Measurements from ENCODE around the gene ABAT.

Gene ABAT

DNA sequence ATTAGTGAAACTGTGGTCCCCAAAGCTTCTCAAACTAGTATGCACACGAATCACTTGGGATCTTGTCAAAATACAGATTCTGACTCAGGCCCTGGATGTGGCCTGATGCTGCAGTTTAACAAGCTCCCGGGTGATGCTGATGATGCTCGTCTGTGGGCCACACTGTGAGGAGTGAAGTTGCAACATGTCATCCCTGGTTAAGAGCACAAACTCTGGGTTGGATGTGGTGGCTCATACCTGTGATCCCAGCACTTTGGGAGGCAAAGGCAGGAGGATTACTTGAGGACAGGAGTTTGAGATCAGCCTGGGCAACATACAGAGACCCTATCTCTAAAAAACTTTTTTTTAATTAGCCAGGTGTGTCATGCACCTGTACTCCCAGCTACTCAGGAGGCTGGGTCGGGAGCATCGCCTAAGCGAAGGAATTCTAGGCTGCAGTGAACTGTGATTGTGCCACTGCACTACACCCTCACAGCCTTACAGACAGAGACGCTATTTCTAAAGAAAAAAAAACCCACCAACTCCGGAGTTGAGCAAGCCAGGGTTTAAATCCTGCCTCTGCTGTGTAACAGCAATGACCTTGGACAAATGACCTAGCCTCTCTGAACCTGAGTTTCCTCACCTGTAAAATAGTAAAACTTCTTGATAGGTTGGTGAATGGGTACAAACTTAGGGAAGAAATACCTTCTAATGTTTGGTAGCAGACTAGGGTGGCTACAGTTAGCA is 24.4 kb upstream of the ABAT start:
- no peak; the same call in 2 of the 3 replicates for ATAC-seq
- TF ChIP-seq GLIS3 (CRISPR knock-in tag; IDR thresholded peaks at IDR 0.05) (no peak), CSDC2 (CRISPR knock-in tag; IDR thresholded peaks at IDR 0.05) (no peak), PPARA (CRISPR knock-in tag; IDR thresholded peaks at IDR 0.05; ENCODE audit: borderline replicate concordance) (no peak), TOX (CRISPR knock-in tag; IDR thresholded peaks at IDR 0.05; ENCODE audit: borderline replicate concordance) (no peak), ISL1 (CRISPR knock-in tag; IDR thresholded peaks at IDR 0.05) (no peak), TCF4 (CRISPR knock-in tag; IDR thresholded peaks at IDR 0.05; ENCODE audit: borderline replicate concordance) (no peak), ZNF70 (CRISPR knock-in tag; IDR thresholded peaks at IDR 0.05) (no peak), ZFP30 (CRISPR knock-in tag; IDR thresholded peaks at IDR 0.05) (no peak), RARB (CRISPR knock-in tag; IDR thresholded peaks at IDR 0.05) (no peak)
- TF ChIP-seq, protein P1, sequence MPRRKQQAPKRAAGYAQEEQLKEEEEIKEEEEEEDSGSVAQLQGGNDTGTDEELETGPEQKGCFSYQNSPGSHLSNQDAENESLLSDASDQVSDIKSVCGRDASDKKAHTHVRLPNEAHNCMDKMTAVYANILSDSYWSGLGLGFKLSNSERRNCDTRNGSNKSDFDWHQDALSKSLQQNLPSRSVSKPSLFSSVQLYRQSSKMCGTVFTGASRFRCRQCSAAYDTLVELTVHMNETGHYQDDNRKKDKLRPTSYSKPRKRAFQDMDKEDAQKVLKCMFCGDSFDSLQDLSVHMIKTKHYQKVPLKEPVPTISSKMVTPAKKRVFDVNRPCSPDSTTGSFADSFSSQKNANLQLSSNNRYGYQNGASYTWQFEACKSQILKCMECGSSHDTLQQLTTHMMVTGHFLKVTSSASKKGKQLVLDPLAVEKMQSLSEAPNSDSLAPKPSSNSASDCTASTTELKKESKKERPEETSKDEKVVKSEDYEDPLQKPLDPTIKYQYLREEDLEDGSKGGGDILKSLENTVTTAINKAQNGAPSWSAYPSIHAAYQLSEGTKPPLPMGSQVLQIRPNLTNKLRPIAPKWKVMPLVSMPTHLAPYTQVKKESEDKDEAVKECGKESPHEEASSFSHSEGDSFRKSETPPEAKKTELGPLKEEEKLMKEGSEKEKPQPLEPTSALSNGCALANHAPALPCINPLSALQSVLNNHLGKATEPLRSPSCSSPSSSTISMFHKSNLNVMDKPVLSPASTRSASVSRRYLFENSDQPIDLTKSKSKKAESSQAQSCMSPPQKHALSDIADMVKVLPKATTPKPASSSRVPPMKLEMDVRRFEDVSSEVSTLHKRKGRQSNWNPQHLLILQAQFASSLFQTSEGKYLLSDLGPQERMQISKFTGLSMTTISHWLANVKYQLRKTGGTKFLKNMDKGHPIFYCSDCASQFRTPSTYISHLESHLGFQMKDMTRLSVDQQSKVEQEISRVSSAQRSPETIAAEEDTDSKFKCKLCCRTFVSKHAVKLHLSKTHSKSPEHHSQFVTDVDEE (CRISPR knock-in tag; IDR thresholded peaks at IDR 0.05), result no peak
- TF ChIP-seq, protein P2, sequence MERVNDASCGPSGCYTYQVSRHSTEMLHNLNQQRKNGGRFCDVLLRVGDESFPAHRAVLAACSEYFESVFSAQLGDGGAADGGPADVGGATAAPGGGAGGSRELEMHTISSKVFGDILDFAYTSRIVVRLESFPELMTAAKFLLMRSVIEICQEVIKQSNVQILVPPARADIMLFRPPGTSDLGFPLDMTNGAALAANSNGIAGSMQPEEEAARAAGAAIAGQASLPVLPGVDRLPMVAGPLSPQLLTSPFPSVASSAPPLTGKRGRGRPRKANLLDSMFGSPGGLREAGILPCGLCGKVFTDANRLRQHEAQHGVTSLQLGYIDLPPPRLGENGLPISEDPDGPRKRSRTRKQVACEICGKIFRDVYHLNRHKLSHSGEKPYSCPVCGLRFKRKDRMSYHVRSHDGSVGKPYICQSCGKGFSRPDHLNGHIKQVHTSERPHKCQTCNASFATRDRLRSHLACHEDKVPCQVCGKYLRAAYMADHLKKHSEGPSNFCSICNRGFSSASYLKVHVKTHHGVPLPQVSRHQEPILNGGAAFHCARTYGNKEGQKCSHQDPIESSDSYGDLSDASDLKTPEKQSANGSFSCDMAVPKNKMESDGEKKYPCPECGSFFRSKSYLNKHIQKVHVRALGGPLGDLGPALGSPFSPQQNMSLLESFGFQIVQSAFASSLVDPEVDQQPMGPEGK (CRISPR knock-in tag; IDR thresholded peaks at IDR 0.05; ENCODE audit: borderline replicate concordance), result no peak
- TF ChIP-seq, protein P3, sequence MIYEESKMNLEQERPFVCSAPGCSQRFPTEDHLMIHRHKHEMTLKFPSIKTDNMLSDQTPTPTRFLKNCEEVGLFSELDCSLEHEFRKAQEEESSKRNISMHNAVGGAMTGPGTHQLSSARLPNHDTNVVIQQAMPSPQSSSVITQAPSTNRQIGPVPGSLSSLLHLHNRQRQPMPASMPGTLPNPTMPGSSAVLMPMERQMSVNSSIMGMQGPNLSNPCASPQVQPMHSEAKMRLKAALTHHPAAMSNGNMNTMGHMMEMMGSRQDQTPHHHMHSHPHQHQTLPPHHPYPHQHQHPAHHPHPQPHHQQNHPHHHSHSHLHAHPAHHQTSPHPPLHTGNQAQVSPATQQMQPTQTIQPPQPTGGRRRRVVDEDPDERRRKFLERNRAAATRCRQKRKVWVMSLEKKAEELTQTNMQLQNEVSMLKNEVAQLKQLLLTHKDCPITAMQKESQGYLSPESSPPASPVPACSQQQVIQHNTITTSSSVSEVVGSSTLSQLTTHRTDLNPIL (CRISPR knock-in tag; IDR thresholded peaks at IDR 0.05; ENCODE audit: low read depth), result no peak

DNA sequence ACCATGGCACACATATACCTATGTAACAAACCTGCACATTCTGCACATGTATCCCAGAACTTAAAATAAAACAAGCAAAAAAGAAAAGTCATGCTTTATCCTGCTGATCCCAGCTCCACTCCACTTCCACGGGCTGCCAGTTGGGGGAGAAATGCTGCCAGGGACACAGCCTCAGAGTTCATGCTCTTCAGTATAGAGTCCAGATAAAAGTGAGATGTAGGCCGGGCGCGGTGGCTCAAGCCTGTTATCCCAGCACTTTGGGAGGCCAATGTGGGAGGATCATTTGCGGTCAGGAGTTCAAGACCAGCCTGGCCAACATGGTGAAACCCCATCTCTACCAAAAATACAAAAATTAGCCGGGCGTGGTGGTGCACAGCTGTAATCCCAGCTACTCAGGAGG is 22.5 kb upstream of the ABAT start:
- peak; percentile 83 for ATAC-seq

DNA sequence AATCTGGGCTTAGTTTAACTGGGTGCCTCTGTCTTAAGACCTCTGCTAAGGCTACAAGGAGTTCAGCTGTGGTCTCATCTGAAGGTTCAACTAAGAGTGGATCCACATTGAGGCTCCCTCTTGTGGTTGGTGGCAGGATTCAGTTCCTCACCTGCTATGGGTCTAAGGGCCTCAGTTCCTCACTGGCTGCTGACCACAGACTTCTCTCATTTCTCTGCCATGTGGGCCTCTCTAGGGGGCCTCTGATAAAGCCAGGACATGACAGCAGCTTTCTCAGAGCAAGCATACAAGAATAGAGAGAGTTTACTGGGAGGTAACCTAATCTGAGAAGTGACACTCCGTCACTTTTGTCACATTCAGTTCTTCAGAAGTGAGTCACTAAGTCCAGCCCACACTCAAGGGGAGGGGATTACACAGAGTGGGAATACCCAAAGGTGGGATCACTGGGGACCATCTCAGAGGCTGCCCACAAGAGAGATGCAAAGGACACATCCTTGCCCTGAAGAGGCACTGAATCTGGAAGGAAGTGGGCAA is 19.2 kb upstream of the ABAT start:
- ATAC-seq, result peak; percentile 42; the same call in 2 of the 3 replicates
- TF ChIP-seq BACH2 (CRISPR knock-in tag; IDR thresholded peaks at IDR 0.05; ENCODE audit: borderline replicate concordance) (no peak), ZFP3 (CRISPR knock-in tag; IDR thresholded peaks at IDR 0.05) (no peak), ISL1 (CRISPR knock-in tag; IDR thresholded peaks at IDR 0.05) (no peak), ZFP30 (CRISPR knock-in tag; IDR thresholded peaks at IDR 0.05) (no peak), SNAI2 (CRISPR knock-in tag; IDR thresholded peaks at IDR 0.05) (no peak), GLIS3 (CRISPR knock-in tag; IDR thresholded peaks at IDR 0.05) (no peak), ARNTL (CRISPR knock-in tag; IDR thresholded peaks at IDR 0.05; ENCODE audit: borderline replicate concordance, low read depth) (no peak), ZNF565 (CRISPR knock-in tag; conservative IDR thresholded peaks at IDR 0.05; ENCODE audit: low read depth) (no peak), ZC3H10 (CRISPR knock-in tag; IDR thresholded peaks at IDR 0.05) (no peak), CSDC2 (CRISPR knock-in tag; IDR thresholded peaks at IDR 0.05) (no peak), OSR1 (CRISPR knock-in tag; IDR thresholded peaks at IDR 0.05) (no peak), RARB (CRISPR knock-in tag; IDR thresholded peaks at IDR 0.05) (no peak)
- TF ChIP-seq, protein P4, sequence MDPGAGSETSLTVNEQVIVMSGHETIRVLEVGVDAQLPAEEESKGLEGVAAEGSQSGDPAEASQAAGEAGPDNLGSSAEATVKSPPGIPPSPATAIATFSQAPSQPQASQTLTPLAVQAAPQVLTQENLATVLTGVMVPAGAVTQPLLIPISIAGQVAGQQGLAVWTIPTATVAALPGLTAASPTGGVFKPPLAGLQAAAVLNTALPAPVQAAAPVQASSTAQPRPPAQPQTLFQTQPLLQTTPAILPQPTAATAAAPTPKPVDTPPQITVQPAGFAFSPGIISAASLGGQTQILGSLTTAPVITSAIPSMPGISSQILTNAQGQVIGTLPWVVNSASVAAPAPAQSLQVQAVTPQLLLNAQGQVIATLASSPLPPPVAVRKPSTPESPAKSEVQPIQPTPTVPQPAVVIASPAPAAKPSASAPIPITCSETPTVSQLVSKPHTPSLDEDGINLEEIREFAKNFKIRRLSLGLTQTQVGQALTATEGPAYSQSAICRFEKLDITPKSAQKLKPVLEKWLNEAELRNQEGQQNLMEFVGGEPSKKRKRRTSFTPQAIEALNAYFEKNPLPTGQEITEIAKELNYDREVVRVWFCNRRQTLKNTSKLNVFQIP (CRISPR knock-in tag; IDR thresholded peaks at IDR 0.05; ENCODE audit: borderline replicate concordance, low read depth), result no peak
- TF ChIP-seq, protein P2 (CRISPR knock-in tag; IDR thresholded peaks at IDR 0.05; ENCODE audit: borderline replicate concordance), result no peak
- TF ChIP-seq, protein P1 (CRISPR knock-in tag; IDR thresholded peaks at IDR 0.05), result no peak
- TF ChIP-seq, protein P3 (CRISPR knock-in tag; IDR thresholded peaks at IDR 0.05; ENCODE audit: low read depth), result no peak

Measured in SK-N-SH treated with all-trans-retinoic acid at 6 μM for 48 hours (cell line).